HCT116 (cell line): Measurements from ENCODE around the gene PLAU. TPM values are rescaled to one million over a fixed set of nuclear protein-coding genes. Genes with fewer than 3 reads are reported as not detected.

ENCODE experiments used
- ATAC-seq: fragments of 200-7000 bp; cut with Tn5 transposase; 2 replicates; pipeline ENCODE4 v1.9.1; 2020; ENCODE audit warnings: mild to moderate bottlenecking, moderate library complexity
- BruUV-seq: library from RNA; stranded (reverse); fragments of 400-500 nt; replicated peaks from 2 replicates; lab custom pipeline; 2021; lab: Mats Ljungman, UMichigan
- CTCF ChIA-PET: fragments of 300-600 bp; sonication (Branson Sonifier 250); formaldehyde crosslinking; loops from one replicate; lab custom pipeline; 2021; ENCODE audit warnings: antibody characterized with exemption; lab: Charles Lee
- POLR2A ChIA-PET: fragments of 300-600, 350-600 bp; sonication (Branson Sonifier 250); formaldehyde crosslinking; loops from one replicate; lab custom pipeline; 2021; ENCODE audit warnings: antibody characterized with exemption; lab: Charles Lee
- RAD21 ChIA-PET, 2 experiments: fragments of 300-600 bp; sonication (Branson Sonifier 250); formaldehyde crosslinking; loops; one replicate each; lab custom pipeline; 2023; ENCODE audit warnings: low total read pairs in 2 of 2; ENCODE audit not compliant: uncharacterized antibody in 2 of 2, unreplicated experiment in 2 of 2, low non-redundant PET in 1 of 2; lab: Charles Lee
- DNase-seq: peaks from one replicate; pipeline ENCODE4 v3.0.0-alpha.2; 2010; ENCODE audit warnings: low read depth, low spot score
- H2AFZ ChIP-seq: fragments of 200-600 bp; shearing (Covaris generic), sonication (generic); 2 replicates; pipeline ENCODE4 v1.6.1; 2017; ENCODE audit warnings: low read depth, mixed run types, mixed read lengths, antibody characterized with exemption, low read length; ENCODE audit not compliant: poor library complexity, severe bottlenecking
- H3K27ac ChIP-seq: 2 replicates; pipeline ENCODE4 v1.5.1; 2012; ENCODE audit warnings: low read depth, low read length
- H3K27me3 ChIP-seq: fragments of 200-600 bp; sonication (generic); 2 replicates; pipeline ENCODE4 v1.6.1; 2016; ENCODE audit warnings: mixed run types, low read length, mixed read lengths; ENCODE audit not compliant: insufficient read depth
- H3K36me3 ChIP-seq, 2 experiments: fragments of 200-500 bp in 1 of 2; fragments of 200-600 bp in 1 of 2; sonication (Bioruptor generic) in 1 of 2; sonication (generic) in 1 of 2; 2 replicates each; pipeline versions ENCODE4 v1.5.1 to v1.6.1; 2014 to 2016; ENCODE audit warnings: low read length in 2 of 2, inconsistent platforms in 1 of 2, mixed read lengths in 1 of 2, mixed run types in 1 of 2; ENCODE audit not compliant: insufficient read depth in 2 of 2, control insufficient read depth in 1 of 2
- H3K4me1 ChIP-seq, 2 experiments: fragments of 200-600 bp in 1 of 2; sonication (generic) in 1 of 2; 2 replicates each; pipeline versions ENCODE4 v1.5.1 to v1.6.1; 2012 to 2017; ENCODE audit warnings: low read length in 2 of 2, inconsistent platforms in 1 of 2, mild to moderate bottlenecking in 1 of 2, mixed read lengths in 1 of 2, mixed run types in 1 of 2, moderate library complexity in 1 of 2; ENCODE audit not compliant: insufficient read depth in 2 of 2, control insufficient read depth in 1 of 2
- H3K4me2 ChIP-seq: fragments of 200-600 bp; sonication (generic); 2 replicates; pipeline ENCODE4 v1.6.1; 2017; ENCODE audit warnings: mixed run types, low read length, mixed read lengths
- H3K4me3 ChIP-seq, 2 experiments: fragments of 200-600 bp in 1 of 2; sonication (generic) in 1 of 2; replicated peaks in 1 of 2; 2 replicates each; pipeline ENCODE4 v1.5.1; 2011 to 2016; ENCODE audit warnings: low read length in 2 of 2, control low read depth in 1 of 2, low read depth in 1 of 2, mild to moderate bottlenecking in 1 of 2, mixed read lengths in 1 of 2, mixed run types in 1 of 2
- H3K79me2 ChIP-seq: fragments of 200-600 bp; sonication (generic); 2 replicates; pipeline ENCODE4 v1.6.1; 2017; ENCODE audit warnings: mild to moderate bottlenecking, mixed run types, low read length, moderate library complexity, mixed read lengths; ENCODE audit not compliant: insufficient read depth
- H3K9ac ChIP-seq: fragments of 200-600 bp; sonication (generic); 2 replicates; pipeline ENCODE4 v1.6.1; 2016; ENCODE audit warnings: low read length, mixed read lengths
- H3K9me2 ChIP-seq: fragments of 200-600 bp; sonication (generic), shearing (Covaris generic); 2 replicates; pipeline ENCODE4 v1.6.1; 2017; ENCODE audit warnings: mixed run types, mild to moderate bottlenecking, moderate library complexity; ENCODE audit not compliant: insufficient read depth
- H3K9me3 ChIP-seq, 2 experiments: fragments of 200-500 bp in 1 of 2; fragments of 200-600 bp in 1 of 2; sonication (Bioruptor generic) in 1 of 2; sonication (generic) in 1 of 2; 2 replicates each; pipeline ENCODE4 v1.6.1; 2014 to 2017; ENCODE audit warnings: low read length in 2 of 2, mixed read lengths in 2 of 2, inconsistent platforms in 1 of 2, low read depth in 1 of 2, mild to moderate bottlenecking in 1 of 2, mixed run types in 1 of 2, moderate library complexity in 1 of 2; ENCODE audit not compliant: control insufficient read depth in 1 of 2, insufficient read depth in 1 of 2
- H4K20me1 ChIP-seq: fragments of 200-600 bp; sonication (generic), shearing (Covaris generic); 2 replicates; pipeline ENCODE4 v1.6.1; 2017; ENCODE audit warnings: mixed run types, mild to moderate bottlenecking, moderate library complexity; ENCODE audit not compliant: insufficient read depth
- ATF3 ChIP-seq: IDR thresholded peaks from 2 replicates; pipeline ENCODE4 v1.6.1; 2012
- CBX3 ChIP-seq: IDR thresholded peaks from 2 replicates; pipeline ENCODE4 v1.6.1; 2012; ENCODE audit warnings: low read depth
- CEBPB ChIP-seq: IDR thresholded peaks from 2 replicates; pipeline ENCODE4 v1.6.1; 2012; ENCODE audit warnings: low read depth
- CTCF ChIP-seq, 3 experiments: fragments of 200-600 bp in 1 of 3; sonication (generic) in 1 of 3; IDR thresholded peaks in 2 of 3; conservative IDR thresholded peaks in 1 of 3; 2 replicates each; pipeline ENCODE4 v1.5.1; 2012 to 2017; ENCODE audit warnings: low read depth in 2 of 3, low read length in 2 of 3, antibody characterized with exemption in 1 of 3, borderline replicate concordance in 1 of 3, control low read depth in 1 of 3, mild to moderate bottlenecking in 1 of 3, mixed read lengths in 1 of 3, mixed run types in 1 of 3, moderate library complexity in 1 of 3; ENCODE audit not compliant: insufficient read depth in 1 of 3
- EGR1 ChIP-seq: IDR thresholded peaks from 2 replicates; pipeline ENCODE4 v1.6.1; 2012; ENCODE audit warnings: low read depth
- ELF1 ChIP-seq: IDR thresholded peaks from 2 replicates; pipeline ENCODE4 v1.6.1; 2012; ENCODE audit warnings: low read depth, borderline replicate concordance
- EZH2 ChIP-seq: fragments of 200-600 bp; sonication (generic); IDR thresholded peaks from 2 replicates; pipeline ENCODE4 v1.6.1; 2017; ENCODE audit warnings: antibody characterized with exemption, mixed run types
- EZH2phosphoT487 ChIP-seq: fragments of 200-600 bp; IDR thresholded peaks from 2 replicates; pipeline ENCODE4 v1.6.1; 2018; ENCODE audit warnings: antibody characterized with exemption, borderline replicate concordance
- FOSL1 ChIP-seq: IDR thresholded peaks from 2 replicates; pipeline ENCODE4 v1.6.1; 2012; ENCODE audit warnings: low read depth
- JUND ChIP-seq: IDR thresholded peaks from 2 replicates; pipeline ENCODE4 v1.6.1; 2012
- MAX ChIP-seq: IDR thresholded peaks from 2 replicates; pipeline ENCODE4 v1.6.1; 2012
- POLR2A ChIP-seq: IDR thresholded peaks from 2 replicates; pipeline ENCODE4 v1.7.0; 2011; ENCODE audit warnings: borderline replicate concordance; ENCODE audit not compliant: insufficient read depth, insufficient read length; ENCODE audit errors: extremely low read depth
- POLR2AphosphoS5 ChIP-seq: IDR thresholded peaks from 2 replicates; pipeline ENCODE4 v1.6.1; 2011; ENCODE audit warnings: mild to moderate bottlenecking, low read depth, low read length, moderate library complexity
- REST ChIP-seq: IDR thresholded peaks from 2 replicates; pipeline ENCODE4 v1.6.1; 2012; ENCODE audit warnings: low read depth
- SIN3A ChIP-seq: IDR thresholded peaks from 2 replicates; pipeline ENCODE4 v1.6.1; 2012; ENCODE audit warnings: low read depth
- SP1 ChIP-seq: IDR thresholded peaks from 2 replicates; pipeline ENCODE4 v1.6.1; 2012; ENCODE audit warnings: low read depth
- TCF7L2 ChIP-seq: IDR thresholded peaks from 2 replicates; pipeline ENCODE4 v1.7.0; 2011; ENCODE audit warnings: borderline replicate concordance, inconsistent platforms; ENCODE audit not compliant: insufficient read depth, insufficient read length; ENCODE audit errors: extremely low read depth
- YY1 ChIP-seq: IDR thresholded peaks from 2 replicates; pipeline ENCODE4 v1.6.1; 2011; ENCODE audit warnings: low read length, low read depth, moderate library complexity, mild to moderate bottlenecking; ENCODE audit not compliant: insufficient replicate concordance; ENCODE audit errors: extremely low read depth
- ZBTB33 ChIP-seq: IDR thresholded peaks from 2 replicates; pipeline ENCODE4 v1.6.1; 2011; ENCODE audit warnings: mild to moderate bottlenecking, low read length, moderate library complexity; ENCODE audit not compliant: insufficient replicate concordance; ENCODE audit errors: extremely low read depth
- ZNF274 ChIP-seq: fragments of 200-500 bp; sonication (Bioruptor generic); IDR thresholded peaks from 2 replicates; pipeline ENCODE4 v1.6.1; 2014; ENCODE audit warnings: mild to moderate bottlenecking, low read depth, low read length, inconsistent platforms
- intact Hi-C: fragments of 100-400 bp; cut with micrococcal nuclease; formaldehyde crosslinking; loops from 2 replicates; pipeline ENCODE4 v1.10.0; 2022
- total RNA-seq: library from RNA; stranded (reverse); gene quantifications from one replicate; pipeline ENCODE4 v1.2.1, GENCODE V29; 2021; ENCODE audit not compliant: unreplicated experiment

PLAU gene
- total RNA-seq, 1 experiment from 2014 or later = 60.3 TPM

- no peak for ATAC-seq
- Histone ChIP-seq H2AFZ (no peak overlapping the region), H3K9me3 (no peaks in the 10 kb centered on the region), H3K9me2 (no peaks in the 10 kb centered on the region), H3K27ac (no peak overlapping the region), H3K79me2 (peaks cover 9% of the 10 kb centered on the region; the same call in 1 of the 2 replicates), H4K20me1 (no peaks in the 10 kb centered on the region), H3K4me3 (no peak overlapping the region), H3K4me2 (no peak overlapping the region), H3K36me3 (peaks cover 12 to 36% of the 10 kb centered on the region in 2 experiments; a peak in 3 of 4 replicates), H3K9ac (no peak overlapping the region), H3K27me3 (no peaks in the 10 kb centered on the region), H3K4me1 (peaks cover 0 to 7% of the 10 kb centered on the region in 2 experiments; a peak in 1 of 4 replicates)
- ChIA-PET RAD21 (no interaction called here), POLR2A (interaction anchor here (1.5 kb wide), 1 partner anchor 10 kb away, joined by 3 read pairs; no protein-coding TSS in a partner anchor), CTCF (interaction anchor here (1.2 kb wide), 1 partner anchor 17 kb away, joined by 5 read pairs; no protein-coding TSS in a partner anchor)
- no TSS peak for BruUV-seq
- no peak for TF ChIP-seq ELF1
- TF ChIP-seq EZH2phosphoT487 = no peak
- no peak for TF ChIP-seq REST
- no peak for TF ChIP-seq ZNF274
- no peak for TF ChIP-seq FOSL1
- TF ChIP-seq EZH2 = no peak
- no peak for TF ChIP-seq TCF7L2
- no peak for TF ChIP-seq CEBPB
- no peak for TF ChIP-seq EGR1
- TF ChIP-seq JUND = no peak
- TF ChIP-seq ATF3 = no peak
- TF ChIP-seq SIN3A = no peak
- no peak for TF ChIP-seq MAX
- TF ChIP-seq POLR2A = no peak
- no peak for TF ChIP-seq CBX3
- TF ChIP-seq SP1 = no peak
- TF ChIP-seq YY1 = no peak
- TF ChIP-seq ZBTB33 = no peak
- TF ChIP-seq POLR2AphosphoS5 = no peak
- TF ChIP-seq CTCF (IDR thresholded peaks at IDR 0.05 in 2 of 3, conservative IDR thresholded peaks at IDR 0.05 in 1 of 3; ENCODE audit: borderline replicate concordance in 1 of 3, insufficient read depth in 1 of 3, low read depth in 2 of 3, low read length in 2 of 3) = no peak
- DNase-seq = no peak
- intact Hi-C loops = no loop called here
Observed at GRCh38 chr10:73862011-73862410, 48.9 kb upstream of the PLAU start.
